Endometrial microvascular endothelial cells (primary cell): ENCODE measurements around the gene ITPK1. TPM values are rescaled to one million over a fixed set of nuclear protein-coding genes. Genes with fewer than 3 reads are reported as not detected.

Experiments used
- in situ Hi-C: cut with HindIII; loops from 2 replicates; pipeline ENCODE4 v1.10.0; 2017; ENCODE audit warnings: low sequenced_read_pairs, low pct_unique_long_range_greater_than_20kb; ENCODE audit errors: inconsistent ontology term
- total RNA-seq: library from RNA; depleted of rRNA; stranded (reverse); fragments of >200 nt; gene quantifications from one replicate; pipeline ENCODE4 v1.2.3, GENCODE V29; 2015; ENCODE audit errors: inconsistent ontology term

ITPK1 gene
- total RNA-seq, 1 donor from 2014 or later: 37.0 TPM

DNA sequence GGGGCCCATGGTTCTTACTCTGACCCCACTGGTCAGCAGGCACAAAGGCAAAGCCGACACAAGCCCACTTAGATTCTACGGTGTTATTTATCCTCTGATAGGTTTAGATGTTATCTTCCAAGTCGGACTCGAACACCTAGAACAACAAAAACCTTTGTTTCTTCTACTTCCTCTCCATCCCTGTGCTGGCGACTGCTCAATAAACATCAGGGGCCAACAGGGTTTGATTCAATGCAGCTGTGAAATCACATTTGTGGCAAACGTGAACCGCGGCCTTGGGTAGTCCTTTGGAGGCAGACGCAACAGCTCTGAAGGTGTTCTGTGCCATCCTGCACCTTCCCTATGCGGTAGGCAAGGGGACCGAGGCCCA is 105.6 kb downstream of the ITPK1 start:
- in situ Hi-C loops: no loop called here

DNA sequence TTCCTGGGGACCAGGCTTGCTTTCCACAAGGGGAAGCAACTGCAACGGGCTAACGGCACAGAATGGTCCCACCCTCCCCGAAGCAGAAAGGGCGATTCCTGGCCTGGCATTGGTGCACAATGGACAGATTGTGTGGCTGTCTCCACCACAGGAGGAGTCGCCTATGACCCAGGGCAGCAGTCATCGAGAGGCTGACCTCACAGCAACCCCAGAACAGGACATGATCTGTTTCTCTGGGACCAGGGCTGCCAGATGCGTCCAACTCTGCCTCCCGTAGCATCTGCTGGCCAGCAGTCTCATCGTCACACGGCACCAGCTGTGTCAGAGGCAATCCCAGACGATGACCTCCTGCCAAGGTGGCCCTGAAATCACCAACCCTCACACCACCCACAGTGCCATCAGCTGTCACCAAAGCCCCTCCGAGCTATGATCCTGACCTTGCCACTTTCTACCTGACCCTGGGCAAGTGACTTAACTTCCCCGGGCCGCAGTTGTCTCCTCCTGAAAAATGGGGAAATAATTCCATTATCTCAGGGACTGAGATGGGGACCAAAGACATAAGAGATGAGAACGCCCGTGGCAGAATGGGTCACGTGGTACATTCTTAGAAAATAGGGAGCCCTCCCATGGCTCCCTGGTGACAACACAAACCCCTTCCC is 106.1 kb downstream of the ITPK1 start:
- in situ Hi-C loops: no loop called here

DNA sequence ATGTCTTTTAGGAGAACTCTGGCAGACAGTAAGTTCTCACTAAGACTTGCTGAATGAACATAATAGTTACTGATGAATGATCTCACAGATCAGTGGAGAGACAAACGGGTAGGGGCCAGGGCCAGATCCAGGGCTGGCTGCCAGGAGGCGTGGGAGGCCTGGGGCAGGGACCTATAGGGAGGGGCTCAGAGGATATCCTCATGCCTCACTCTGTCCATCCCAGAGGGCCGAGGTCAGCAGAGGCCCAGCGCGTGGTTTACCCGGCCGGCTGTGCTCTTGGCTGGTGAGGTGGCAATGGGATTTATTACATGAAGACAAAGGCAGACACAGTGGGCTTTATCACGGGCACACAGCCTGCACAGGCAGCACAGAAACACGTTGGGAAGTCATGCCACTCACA is 107.3 kb downstream of the ITPK1 start:
- in situ Hi-C loops: no loop called here

DNA sequence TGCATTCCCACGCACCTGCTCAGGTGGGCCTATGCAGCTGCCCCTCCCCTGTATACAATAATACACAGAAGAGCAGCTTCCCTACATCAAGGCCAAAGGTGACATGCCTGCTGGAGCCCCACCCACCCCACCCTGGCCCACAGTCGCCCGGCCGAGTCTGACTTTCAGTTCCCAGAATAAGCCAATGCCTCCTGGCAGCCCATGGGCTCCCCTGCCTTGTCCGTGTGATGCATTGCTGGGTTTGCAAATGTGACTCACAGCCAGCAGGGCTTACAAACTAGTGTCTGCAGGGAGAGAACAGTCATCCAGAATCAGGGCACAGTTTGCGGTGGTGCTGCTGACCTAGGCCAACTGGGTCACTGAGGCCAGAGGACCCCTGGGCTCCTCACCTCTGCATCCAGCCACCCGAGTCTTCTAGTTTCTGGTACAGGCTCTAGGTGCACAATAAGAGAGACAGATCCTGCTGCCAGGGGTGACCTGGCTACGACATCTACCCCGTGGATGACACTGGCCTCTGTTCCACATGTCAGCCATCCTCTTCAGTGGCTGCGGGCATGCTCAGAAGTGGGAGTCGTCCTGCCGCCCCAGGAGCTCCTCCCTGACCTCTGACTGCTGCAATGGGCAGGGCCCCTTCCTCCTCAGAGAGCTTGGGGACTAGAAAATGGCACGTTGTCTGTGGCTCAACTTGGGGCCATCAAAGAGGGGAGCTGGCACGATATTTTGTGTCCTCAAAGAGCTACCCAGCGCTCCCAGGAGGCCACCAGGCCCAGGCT is 108.3 kb downstream of the ITPK1 start:
- in situ Hi-C loops: no loop called here

DNA sequence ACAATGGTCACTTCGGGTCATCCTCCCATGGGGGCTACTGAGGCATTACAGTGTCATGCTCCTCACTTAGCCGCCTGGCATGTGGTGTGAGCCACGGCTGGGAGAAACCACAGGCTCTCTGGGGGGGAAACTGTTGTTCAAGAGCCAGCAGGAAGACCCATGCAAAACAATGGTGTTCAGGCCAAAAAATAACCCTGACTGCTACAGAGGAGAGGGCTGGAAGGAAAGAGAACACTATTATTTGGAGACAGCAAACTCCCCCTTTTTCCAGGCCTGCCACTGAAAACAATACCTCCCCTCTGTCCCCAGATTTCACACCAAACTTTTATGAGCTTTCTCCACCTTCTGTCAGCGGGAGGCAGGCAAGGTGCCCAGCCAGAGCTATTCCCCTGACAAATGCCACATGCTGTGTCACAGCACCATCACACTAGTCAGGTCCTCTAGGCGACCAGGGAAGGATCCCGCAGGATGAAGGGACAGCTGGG is 109.1 kb downstream of the ITPK1 start:
- in situ Hi-C loops: no loop called here

DNA sequence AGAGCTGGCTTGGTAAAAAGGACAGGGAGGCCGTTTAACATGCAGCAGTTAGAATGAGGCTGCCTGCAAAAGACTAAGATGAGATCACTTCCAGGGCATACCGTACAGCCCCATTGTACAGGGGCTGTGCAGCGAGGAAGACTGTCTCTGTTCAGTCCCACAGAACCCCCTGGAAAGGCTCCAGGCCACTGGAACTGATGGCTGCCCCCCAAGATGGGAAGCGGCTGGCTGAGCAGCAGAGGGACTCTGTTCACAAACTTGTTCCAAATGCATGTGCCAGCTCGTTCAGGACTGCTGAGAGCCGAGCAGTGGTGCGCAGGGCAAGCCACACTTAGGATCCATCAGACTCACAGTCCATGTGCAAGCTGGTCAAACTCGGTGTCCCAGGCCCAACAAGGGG is 109.9 kb downstream of the ITPK1 start:
- in situ Hi-C loops: no loop called here

DNA sequence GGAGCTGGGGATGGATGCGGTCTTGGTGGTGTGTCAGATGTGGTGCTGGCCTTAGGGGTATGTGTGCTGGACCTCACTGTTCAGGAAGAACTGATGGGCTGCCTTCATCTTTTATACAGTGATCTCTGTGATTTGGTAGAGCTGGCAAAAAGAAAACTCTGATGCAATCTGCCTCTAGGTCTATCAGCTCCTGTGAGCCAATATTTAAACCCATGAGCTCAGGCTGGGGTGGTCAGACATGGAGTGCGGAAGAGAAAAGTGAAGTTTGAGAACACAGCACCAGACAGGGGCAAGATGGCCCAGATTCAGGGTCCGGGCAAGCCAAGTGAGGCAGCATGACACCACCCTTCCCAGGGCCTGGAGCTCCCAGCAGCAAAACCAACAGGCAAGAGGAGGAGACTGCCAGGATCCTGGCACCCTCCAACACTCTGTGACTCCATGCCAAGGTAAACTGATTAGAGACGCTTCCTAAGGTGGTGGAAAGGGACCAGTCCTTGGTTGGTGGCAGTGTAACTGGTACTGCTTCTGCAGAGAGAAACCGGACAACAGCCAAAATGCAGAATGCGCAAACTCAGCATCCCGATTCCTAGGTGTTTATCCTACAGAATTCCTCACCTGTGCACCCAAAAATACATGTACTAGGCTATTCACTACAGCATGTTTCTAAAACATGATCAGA is 110.5 kb downstream of the ITPK1 start:
- in situ Hi-C loops: no loop called here

DNA sequence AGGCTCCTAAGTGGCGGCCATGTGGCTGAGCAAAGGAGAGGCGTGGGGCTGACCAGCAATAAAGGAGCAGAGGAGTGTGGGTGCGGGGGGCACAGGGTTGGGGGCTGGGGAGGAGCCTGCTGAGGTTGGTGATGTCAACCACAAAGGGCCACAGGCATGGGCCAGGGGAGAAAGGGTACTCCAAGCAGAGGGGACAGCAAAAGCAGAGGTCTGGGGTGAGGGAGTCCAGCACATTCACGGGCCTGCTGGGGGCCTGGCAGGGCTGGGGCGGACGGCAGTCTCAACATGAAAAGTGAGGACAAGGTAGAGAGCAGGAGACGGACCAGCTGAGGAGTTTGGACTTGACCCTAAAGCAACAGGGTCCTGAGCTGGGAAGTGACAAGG is 111.0 kb downstream of the ITPK1 start:
- in situ Hi-C loops: no loop called here

DNA sequence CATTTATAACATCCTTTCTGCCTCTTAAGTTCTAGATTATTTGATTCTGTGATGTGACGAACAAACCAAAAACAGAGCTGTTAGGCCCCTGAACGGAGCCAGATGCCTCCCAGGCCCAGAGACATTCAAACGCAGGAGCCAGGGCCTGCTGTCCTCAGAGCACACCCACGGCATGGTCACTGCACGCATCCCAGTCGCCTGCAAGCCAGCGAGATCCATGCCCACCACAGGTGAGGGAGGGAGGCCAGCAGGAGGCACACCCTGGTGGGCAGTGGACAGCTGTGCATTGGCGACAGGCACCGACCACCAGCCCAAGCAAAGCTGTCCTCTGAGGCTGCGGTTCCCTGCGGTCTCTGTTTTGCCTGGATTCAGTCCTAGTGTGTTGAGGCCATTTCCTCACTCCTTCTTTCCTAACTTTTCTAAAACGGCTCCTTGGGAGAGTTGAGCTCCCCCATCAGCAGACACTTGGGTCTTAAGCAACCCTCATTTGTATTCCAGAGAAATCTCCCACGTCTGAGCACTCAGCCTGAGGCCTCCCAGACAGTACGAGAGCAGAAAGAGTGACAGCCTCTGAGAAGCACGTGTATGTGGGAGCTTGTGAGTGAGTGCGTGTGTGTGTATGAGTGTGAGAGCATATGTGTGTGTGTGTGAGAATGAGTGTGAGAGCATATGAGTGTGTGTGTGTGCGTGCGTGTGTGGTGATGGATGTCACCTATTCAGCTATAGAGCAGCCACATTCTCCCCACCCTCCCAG is 111.6 kb downstream of the ITPK1 start:
- in situ Hi-C loops: no loop called here

DNA sequence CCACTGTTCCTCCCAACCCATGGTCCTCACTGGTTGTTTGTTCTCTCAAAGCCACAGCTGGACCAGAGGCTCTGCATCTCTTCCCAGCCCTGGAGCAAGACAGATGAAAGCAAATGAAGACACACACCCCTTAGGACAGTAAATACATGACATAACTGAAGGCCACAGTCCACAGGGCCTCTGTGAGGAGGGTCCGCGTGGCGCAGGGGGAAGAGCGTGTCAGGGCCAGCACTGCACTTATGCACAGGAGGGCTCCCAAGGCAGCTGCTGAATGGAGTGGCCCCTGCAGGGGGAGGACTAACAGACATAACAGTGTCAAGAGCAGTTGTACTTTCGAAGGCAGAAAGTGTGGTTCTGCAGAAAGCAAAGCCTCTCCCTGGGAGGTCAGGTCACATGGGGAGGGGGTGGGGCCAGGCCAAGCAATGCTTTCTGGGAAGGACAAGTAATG is 112.8 kb downstream of the ITPK1 start:
- in situ Hi-C loops: no loop called here

DNA sequence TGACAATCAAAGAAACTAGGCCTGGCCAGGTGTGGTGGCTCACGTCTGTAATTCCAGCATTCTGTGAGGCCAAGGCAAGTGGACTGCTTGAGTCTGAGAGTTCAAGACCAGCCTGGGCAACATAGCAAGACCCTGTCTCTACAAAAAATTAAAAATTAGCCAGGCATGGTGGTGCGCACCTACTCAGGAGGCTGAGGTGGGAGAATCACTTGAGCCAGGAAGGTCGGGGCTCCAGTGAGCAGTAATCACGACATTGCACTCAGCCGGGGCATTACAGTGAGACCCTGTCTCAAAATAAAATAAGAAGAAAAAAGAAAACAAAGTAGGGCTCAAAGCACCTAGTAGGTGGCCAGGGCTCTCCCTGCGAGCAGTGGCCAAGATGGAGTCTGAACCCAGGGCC is 113.7 kb downstream of the ITPK1 start:
- in situ Hi-C loops: no loop called here

DNA sequence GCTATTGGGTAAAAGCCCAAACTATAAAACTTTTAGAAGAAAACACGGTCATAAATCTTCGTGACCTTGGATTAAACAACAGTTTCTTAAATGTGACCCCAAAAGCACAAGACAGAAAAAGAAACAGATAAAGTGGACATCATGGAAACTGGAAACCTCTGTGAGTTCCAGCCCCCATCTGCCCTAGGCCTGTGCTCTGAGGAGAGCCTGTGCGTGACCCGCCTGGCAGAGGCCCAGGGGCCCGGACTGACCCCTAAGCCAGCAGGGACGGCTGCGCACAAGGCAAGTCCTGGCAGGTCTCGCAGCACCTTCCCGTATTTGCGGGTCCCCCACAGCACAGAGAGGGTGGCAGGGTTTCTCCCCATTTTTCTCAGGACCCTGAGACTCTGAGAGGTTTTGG is 116.8 kb downstream of the ITPK1 start:
- in situ Hi-C loops: no loop called here

DNA sequence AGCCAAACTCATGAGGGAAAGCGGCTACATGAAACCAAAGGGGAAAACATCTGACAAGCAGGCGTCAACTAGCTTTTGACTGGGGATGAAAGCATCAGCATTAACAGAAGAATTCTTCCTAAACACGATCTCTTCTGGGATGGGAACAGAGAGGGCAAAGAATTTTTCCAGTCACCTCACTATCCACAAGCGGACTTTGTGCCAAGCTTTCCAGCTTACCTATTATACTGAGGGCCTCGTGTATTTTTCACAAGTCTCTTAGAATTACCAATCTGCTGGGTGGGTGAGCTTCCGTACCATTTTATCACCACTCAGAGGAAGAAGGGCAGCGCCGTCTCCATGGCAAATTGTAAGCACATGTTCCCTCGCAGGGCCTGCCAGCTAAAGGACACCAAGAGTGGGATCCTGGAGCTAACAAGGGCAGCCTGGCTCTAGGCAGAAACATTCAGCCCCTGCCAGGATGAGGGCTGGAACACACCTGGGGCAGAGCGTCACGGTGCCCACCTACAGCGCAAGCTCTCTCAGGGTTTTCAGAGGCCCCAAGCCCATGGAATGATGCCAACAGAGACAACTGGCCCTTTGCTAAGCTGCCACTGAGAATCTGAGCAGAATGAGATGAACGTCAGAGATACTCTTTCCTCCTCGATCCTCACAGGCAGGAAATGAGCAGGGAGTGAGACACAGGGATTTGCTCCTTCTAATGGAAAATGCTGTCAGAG is 118.2 kb downstream of the ITPK1 start:
- in situ Hi-C loops: no loop called here

DNA sequence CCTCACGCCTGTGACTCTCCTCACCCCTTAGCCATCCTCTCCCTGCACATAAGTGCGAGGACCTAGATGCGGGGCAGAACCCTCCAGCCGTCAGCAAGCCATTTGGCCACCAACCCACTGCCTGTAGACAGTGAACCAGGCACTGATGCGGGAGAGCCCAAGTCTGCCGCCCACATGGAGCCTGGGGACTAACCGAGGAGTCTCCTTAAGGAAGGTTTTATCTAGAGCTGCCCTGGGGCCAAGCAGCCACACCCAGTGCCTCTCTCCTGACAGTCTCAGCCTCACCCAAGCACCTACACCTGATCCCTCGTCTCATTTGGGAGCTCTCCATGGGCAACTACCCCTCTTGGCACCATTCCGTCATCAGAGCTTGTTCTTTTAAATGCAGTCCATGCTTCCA is 120.1 kb downstream of the ITPK1 start:
- in situ Hi-C loops: no loop called here

DNA sequence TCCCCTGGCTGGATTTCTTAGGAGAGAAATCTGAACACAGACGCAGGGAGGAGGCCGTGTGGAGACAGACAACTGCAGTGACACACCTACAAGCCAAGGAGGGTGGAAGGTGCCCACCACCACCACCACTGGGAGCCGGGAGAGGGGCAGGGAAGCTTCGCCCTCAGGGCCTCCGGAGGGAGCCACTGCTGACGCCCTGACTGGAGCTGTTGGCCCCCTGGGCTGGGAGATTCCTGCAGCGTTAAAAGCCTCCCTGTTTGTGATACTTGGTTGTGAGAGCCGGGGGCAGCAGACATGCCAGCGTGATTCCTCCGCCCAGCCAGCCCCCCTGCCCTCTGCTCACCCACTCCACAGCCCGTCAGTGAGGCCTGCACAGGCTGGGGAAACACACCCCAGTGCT is 120.8 kb downstream of the ITPK1 start:
- in situ Hi-C loops: no loop called here

DNA sequence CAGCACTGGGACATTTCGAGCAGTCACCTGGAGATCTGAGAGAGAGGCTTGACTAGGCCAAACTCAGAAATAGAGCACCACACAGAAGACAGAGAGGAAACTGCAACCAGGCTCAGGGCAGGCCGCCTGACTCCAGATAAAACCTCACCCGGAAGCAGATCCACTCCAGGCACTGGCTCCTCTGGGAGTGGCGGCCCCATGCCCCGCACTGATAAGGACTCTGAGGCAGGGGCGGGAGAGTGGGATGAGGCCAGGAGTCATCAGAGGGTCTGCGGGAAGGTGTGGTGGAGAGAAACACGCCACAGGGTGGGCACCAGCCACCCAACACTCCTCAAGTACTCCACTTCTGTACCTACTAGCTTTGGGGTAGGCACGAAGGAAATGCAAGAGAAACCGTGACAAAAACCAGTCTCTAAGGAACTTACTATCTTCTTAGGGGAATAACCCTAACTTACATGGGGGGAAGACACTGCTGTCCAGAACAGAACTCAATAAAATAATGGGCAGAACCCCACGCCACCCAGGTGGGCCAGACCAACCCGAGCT is 121.5 kb downstream of the ITPK1 start:
- in situ Hi-C loops: no loop called here

DNA sequence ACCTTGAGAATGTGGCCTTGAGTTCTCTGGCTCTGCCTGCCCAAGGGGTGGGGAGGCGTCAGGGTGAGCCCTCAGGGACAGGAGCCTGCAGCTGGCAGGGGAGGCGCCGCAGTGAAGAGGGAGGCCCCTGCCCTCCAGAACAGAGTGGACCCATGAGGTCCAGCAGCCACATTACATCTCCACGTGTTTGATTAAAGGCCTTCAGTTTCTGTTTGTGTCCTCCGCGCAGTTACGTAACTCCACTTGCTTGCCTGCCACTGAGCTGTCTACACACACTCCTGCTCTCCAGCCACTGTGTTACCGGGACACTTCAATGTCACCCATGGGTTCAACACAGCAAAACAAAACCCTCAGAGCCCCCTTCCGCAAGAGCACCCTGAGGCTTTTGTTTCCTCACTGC is 122.4 kb downstream of the ITPK1 start:
- in situ Hi-C loops: no loop called here

DNA sequence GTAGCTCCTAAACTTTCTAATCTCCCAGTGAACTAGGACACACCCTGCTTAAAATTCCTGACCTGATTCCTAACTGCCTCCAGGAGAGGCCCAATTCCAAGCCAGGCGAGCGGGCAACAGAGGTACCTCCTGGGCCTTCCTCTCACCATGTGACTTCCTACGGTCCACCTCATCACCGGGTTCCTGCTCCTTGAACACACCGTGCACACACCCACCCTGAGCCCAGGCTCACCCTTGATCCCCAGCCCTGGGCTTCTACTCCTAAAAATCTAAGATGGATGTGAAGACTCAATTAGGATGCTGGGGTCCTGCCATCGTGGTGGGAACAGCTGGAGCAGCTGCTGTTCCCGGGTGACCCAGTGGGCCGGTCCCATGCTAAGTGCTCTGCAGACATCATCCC is 124.2 kb downstream of the ITPK1 start:
- in situ Hi-C loops: no loop called here
